ENCODE data around the gene VSTM2L.
"Not testable (repeated sequence)": the region's sequence is repeated elsewhere in the genome, so short reads cannot be mapped to it uniquely, and the experiment has no call there.

The VSTM2L gene

GRCh38 chr20:37961066-37961465 is 58.1 kb downstream of the VSTM2L start:
- H3K4me1 Mint-ChIP-seq, result no peaks in the 10 kb centered on the region
- peaks cover 44% of the 10 kb centered on the region for H3K27me3 Mint-ChIP-seq
- no peak overlapping the region for H3K27ac Mint-ChIP-seq (ENCODE audit: low read depth)
- peaks cover 2% of the 10 kb centered on the region for H3K36me3 Mint-ChIP-seq (ENCODE audit: insufficient read depth)
- peaks cover 6% of the 10 kb centered on the region for H3K9me3 Mint-ChIP-seq
- DNase-seq (ENCODE audit: low spot score in 2 of 2), result no peak
- H3K4me3 Mint-ChIP-seq, result no peak overlapping the region
- no peak for ATAC-seq (replicated peaks; ENCODE audit: extremely low read depth, poor library complexity, severe bottlenecking)

- H3K9me3 Mint-ChIP-seq, result peaks cover 15% of the 10 kb centered on the region
- DNase-seq (ENCODE audit: low spot score in 2 of 2); H3K4me3 Mint-ChIP-seq; H3K36me3 Mint-ChIP-seq (ENCODE audit: insufficient read depth); ATAC-seq (replicated peaks; ENCODE audit: extremely low read depth, poor library complexity, severe bottlenecking); H3K4me1 Mint-ChIP-seq; H3K27ac Mint-ChIP-seq (ENCODE audit: low read depth): not testable (repeated sequence)
- peaks cover 37% of the 10 kb centered on the region for H3K27me3 Mint-ChIP-seq
Measured at GRCh38 chr20:37963483-37963882, 60.6 kb downstream of the VSTM2L start.

GRCh38 chr20:37968841-37969401 is 66.0 kb downstream of the VSTM2L start:
- Mint-ChIP-seq H3K4me3 (no peak overlapping the region), H3K9me3 (peaks cover 15% of the 10 kb centered on the region), H3K27ac (ENCODE audit: low read depth) (no peak overlapping the region), H3K36me3 (ENCODE audit: insufficient read depth) (peaks cover 2% of the 10 kb centered on the region), H3K4me1 (no peaks in the 10 kb centered on the region), H3K27me3 (peaks cover 15% of the 10 kb centered on the region)
- ATAC-seq (replicated peaks; ENCODE audit: extremely low read depth, poor library complexity, severe bottlenecking) (no peak), DNase-seq (ENCODE audit: low spot score in 2 of 2) (no peak)

GRCh38 chr20:37969949-37970855 is 67.3 kb downstream of the VSTM2L start:
- peaks cover 13% of the 10 kb centered on the region for H3K9me3 Mint-ChIP-seq
- no peak for DNase-seq (ENCODE audit: low spot score in 2 of 2)
- no peak overlapping the region for H3K27ac Mint-ChIP-seq (ENCODE audit: low read depth)
- no peak for ATAC-seq (replicated peaks; ENCODE audit: extremely low read depth, poor library complexity, severe bottlenecking)
- no peaks in the 10 kb centered on the region for H3K4me1 Mint-ChIP-seq
- peaks cover 10% of the 10 kb centered on the region for H3K27me3 Mint-ChIP-seq
- H3K4me3 Mint-ChIP-seq, result no peak overlapping the region
- peaks cover 2% of the 10 kb centered on the region for H3K36me3 Mint-ChIP-seq (ENCODE audit: insufficient read depth)

DNA sequence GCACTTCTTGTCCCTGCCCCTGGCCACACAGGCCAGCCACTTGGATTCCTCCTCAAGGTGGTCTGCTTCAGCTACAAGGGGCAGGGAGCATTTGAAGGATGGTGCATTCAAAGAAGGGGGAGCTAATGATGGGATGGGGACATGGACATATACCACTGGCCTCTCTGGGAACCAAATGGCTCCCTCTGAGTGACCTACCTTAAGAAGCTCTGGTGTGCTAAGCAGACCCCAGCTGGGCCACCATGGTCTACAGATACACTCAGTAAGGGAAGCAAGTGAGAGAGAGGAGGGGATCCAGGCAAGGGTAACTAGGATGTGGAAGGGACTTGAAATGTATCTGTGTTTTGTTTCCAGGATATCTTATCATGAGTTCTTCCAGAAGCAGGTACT is 67.9 kb downstream of the VSTM2L start:
- H3K27ac Mint-ChIP-seq (ENCODE audit: low read depth), result no peak overlapping the region

GRCh38 chr20:37971561-37972127 is 68.7 kb downstream of the VSTM2L start:
- H3K27me3 Mint-ChIP-seq, result peaks cover 10% of the 10 kb centered on the region
- H3K4me3 Mint-ChIP-seq, result no peak overlapping the region
- H3K4me1 Mint-ChIP-seq, result no peaks in the 10 kb centered on the region
- ATAC-seq (replicated peaks; ENCODE audit: extremely low read depth, poor library complexity, severe bottlenecking) (no peak), DNase-seq (ENCODE audit: low spot score in 2 of 2) (no peak)
- no peak overlapping the region for H3K27ac Mint-ChIP-seq (ENCODE audit: low read depth)
- H3K9me3 Mint-ChIP-seq, result peaks cover 7% of the 10 kb centered on the region
- peaks cover 2% of the 10 kb centered on the region for H3K36me3 Mint-ChIP-seq (ENCODE audit: insufficient read depth)

More for the DNA sequence above, 67.9 kb downstream of the VSTM2L start:
- H3K27me3 Mint-ChIP-seq, result peaks cover 10% of the 10 kb centered on the region
- no peaks in the 10 kb centered on the region for H3K4me1 Mint-ChIP-seq
- H3K36me3 Mint-ChIP-seq (ENCODE audit: insufficient read depth), result peaks cover 2% of the 10 kb centered on the region
- no peak for ATAC-seq (replicated peaks; ENCODE audit: extremely low read depth, poor library complexity, severe bottlenecking)
- H3K9me3 Mint-ChIP-seq, result peaks cover 13% of the 10 kb centered on the region
- no peak for DNase-seq (ENCODE audit: low spot score in 2 of 2)
- H3K4me3 Mint-ChIP-seq, result no peak overlapping the region

DNA sequence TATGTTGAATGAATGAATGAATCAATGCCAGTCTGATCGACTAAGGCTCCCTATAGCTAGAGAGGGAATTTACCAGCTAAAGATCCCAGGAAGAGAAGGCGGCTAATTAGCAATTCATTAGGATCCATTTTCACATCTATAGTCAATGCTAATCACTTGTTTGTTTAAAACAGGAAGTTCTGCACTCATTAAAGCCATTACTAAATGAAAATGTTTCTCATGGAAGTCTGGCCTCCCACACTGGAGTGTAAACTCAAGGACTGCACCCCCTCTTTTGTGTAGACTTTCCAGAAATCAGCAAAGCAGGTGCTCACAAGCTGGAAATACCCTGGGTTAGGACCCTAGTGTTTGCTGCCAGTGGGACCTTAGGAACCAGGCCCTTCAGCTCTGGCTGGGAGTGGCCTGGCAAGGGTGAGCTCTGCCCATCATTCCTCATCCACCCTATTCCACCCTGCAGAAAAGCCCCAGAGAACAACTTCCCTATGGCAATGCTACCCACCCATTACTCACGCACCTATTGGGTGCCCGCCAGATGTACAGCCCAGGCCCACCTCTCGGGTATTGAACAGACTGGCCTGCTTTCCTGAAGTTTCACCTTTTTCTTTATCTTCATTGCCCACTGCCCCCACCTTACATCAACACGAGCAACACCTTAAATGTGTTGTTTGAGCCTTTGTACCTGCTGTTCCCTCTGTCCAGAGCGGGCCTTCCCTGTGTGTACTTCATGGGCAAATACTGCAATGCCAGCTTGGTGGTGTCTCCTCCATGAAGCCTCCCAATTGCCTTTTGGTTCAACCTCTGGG is 69.5 kb downstream of the VSTM2L start:
- Mint-ChIP-seq H3K36me3 (ENCODE audit: insufficient read depth) (peaks cover 2% of the 10 kb centered on the region), H3K4me3 (no peak overlapping the region), H3K9me3 (peaks cover 7% of the 10 kb centered on the region), H3K27ac (ENCODE audit: low read depth) (no peak overlapping the region), H3K27me3 (peaks cover 10% of the 10 kb centered on the region), H3K4me1 (no peaks in the 10 kb centered on the region)
- DNase-seq (ENCODE audit: low spot score in 2 of 2), result no peak
- ATAC-seq (replicated peaks; ENCODE audit: extremely low read depth, poor library complexity, severe bottlenecking), result no peak

GRCh38 chr20:37973059-37973910 is 70.4 kb downstream of the VSTM2L start:
- ATAC-seq (replicated peaks; ENCODE audit: extremely low read depth, poor library complexity, severe bottlenecking), result no peak
- Mint-ChIP-seq H3K27ac (ENCODE audit: low read depth) (no peak overlapping the region), H3K4me3 (no peak overlapping the region), H3K9me3 (peaks cover 5% of the 10 kb centered on the region), H3K4me1 (no peaks in the 10 kb centered on the region), H3K36me3 (ENCODE audit: insufficient read depth) (peaks cover 2% of the 10 kb centered on the region), H3K27me3 (peaks cover 4% of the 10 kb centered on the region)
- no peak for DNase-seq (ENCODE audit: low spot score in 2 of 2)

DNA sequence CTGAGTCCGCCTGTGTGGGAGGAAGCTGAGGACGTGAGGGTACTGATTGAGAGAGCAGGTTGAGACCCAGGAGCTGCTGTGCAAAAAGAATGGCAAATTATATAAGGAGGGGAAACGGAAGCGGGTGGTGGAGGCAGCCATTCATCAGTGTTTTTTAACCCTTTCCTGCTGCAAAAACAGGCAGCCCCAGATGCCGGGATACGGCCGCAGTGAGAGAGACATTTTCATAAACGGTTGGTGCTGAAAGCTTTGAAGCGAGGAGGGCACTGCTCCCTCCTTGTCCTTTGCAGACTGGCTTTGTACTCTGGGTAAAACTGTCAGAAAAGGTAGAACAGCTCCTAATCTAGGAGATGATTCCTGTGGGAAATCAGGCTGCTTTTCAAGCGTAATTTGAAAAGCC is 74.0 kb downstream of the VSTM2L start:
- no peak for DNase-seq (ENCODE audit: low spot score in 2 of 2)
- peaks cover 10% of the 10 kb centered on the region for H3K36me3 Mint-ChIP-seq (ENCODE audit: insufficient read depth)
- no peak overlapping the region for H3K27ac Mint-ChIP-seq (ENCODE audit: low read depth)
- no peaks in the 10 kb centered on the region for H3K9me3 Mint-ChIP-seq
- H3K4me3 Mint-ChIP-seq, result no peak overlapping the region
- no peak for ATAC-seq (replicated peaks; ENCODE audit: extremely low read depth, poor library complexity, severe bottlenecking)
- no peaks in the 10 kb centered on the region for H3K27me3 Mint-ChIP-seq
- no peaks in the 10 kb centered on the region for H3K4me1 Mint-ChIP-seq

- no peak for ATAC-seq (replicated peaks; ENCODE audit: extremely low read depth, poor library complexity, severe bottlenecking)
Measured at GRCh38 chr20:37977338-37977737, 74.4 kb downstream of the VSTM2L start.

GRCh38 chr20:37977786-37978185 is 74.9 kb downstream of the VSTM2L start:
- Mint-ChIP-seq H3K27me3 (no peaks in the 10 kb centered on the region), H3K9me3 (no peaks in the 10 kb centered on the region), H3K27ac (ENCODE audit: low read depth) (no peak overlapping the region), H3K36me3 (ENCODE audit: insufficient read depth) (peaks cover 17% of the 10 kb centered on the region), H3K4me1 (no peaks in the 10 kb centered on the region), H3K4me3 (no peak overlapping the region)
- ATAC-seq (replicated peaks; ENCODE audit: extremely low read depth, poor library complexity, severe bottlenecking) (no peak), DNase-seq (ENCODE audit: low spot score in 2 of 2) (no peak)

More at GRCh38 chr20:37977338-37977737, 74.4 kb downstream of the VSTM2L start:
- H3K4me1 Mint-ChIP-seq, result no peaks in the 10 kb centered on the region
- no peaks in the 10 kb centered on the region for H3K9me3 Mint-ChIP-seq
- no peak overlapping the region for H3K27ac Mint-ChIP-seq (ENCODE audit: low read depth)
- DNase-seq (ENCODE audit: low spot score in 2 of 2), result no peak
- H3K4me3 Mint-ChIP-seq, result no peak overlapping the region
- peaks cover 12% of the 10 kb centered on the region for H3K36me3 Mint-ChIP-seq (ENCODE audit: insufficient read depth)
- H3K27me3 Mint-ChIP-seq, result no peaks in the 10 kb centered on the region

Measured in central memory CD8-positive, alpha-beta T cell (primary cell).